ENCODE measurements around the gene SEMA3F. TPM values are rescaled to one million over a fixed set of nuclear protein-coding genes. Genes with fewer than 3 reads are reported as not detected.

SEMA3F gene
- total RNA-seq, 2 donors from 2014 or later, result 6.3 to 18.7 TPM

- no peak for TF ChIP-seq CTCF (IDR thresholded peaks at IDR 0.05)
- H3K9me3 ChIP-seq, result no peaks in the 10 kb centered on the region
- H3K4me3 ChIP-seq, result no peak overlapping the region
- H3K27me3 ChIP-seq, result peaks cover 11 to 16% of the 10 kb centered on the region in 2 donors
- H3K4me1 ChIP-seq, result peaks cover 0 to 25% of the 10 kb centered on the region in 2 donors
- DNase-seq (ENCODE audit: low spot score), result no peak
- H3K27ac ChIP-seq, result no peak overlapping the region
- H3K36me3 ChIP-seq, result no peaks in the 10 kb centered on the region
These were observed 37.0 kb downstream of the SEMA3F start for GRCh38 chr3:50192124-50192523.

GRCh38 chr3:50192689-50193141 lies 37.6 kb downstream of the SEMA3F start:
- H3K27me3 ChIP-seq, result peaks cover 11 to 16% of the 10 kb centered on the region in 2 donors
- TF ChIP-seq CTCF (IDR thresholded peaks at IDR 0.05), result peak; percentile 90 to 93

GRCh38 chr3:50193286-50193685 lies 38.2 kb downstream of the SEMA3F start:
- Histone ChIP-seq H3K27ac (no peak overlapping the region), H3K36me3 (no peaks in the 10 kb centered on the region), H3K27me3 (peaks cover 11 to 16% of the 10 kb centered on the region in 2 donors), H3K4me3 (no peak overlapping the region), H3K4me1 (peaks cover 0 to 25% of the 10 kb centered on the region in 2 donors), H3K9me3 (no peaks in the 10 kb centered on the region)
- no peak for DNase-seq (ENCODE audit: low spot score)
- TF ChIP-seq CTCF (IDR thresholded peaks at IDR 0.05), result no peak

More at GRCh38 chr3:50192689-50193141, 37.6 kb downstream of the SEMA3F start:
- DNase-seq (ENCODE audit: low spot score), result peak; percentile 74
- Histone ChIP-seq H3K36me3 (no peaks in the 10 kb centered on the region), H3K4me1 (peaks cover 0 to 25% of the 10 kb centered on the region in 2 donors), H3K4me3 (no peak overlapping the region), H3K27ac (no peak overlapping the region), H3K9me3 (no peaks in the 10 kb centered on the region)

- Histone ChIP-seq H3K27ac (no peak overlapping the region), H3K9me3 (no peaks in the 10 kb centered on the region), H3K4me1 (peaks cover 0 to 25% of the 10 kb centered on the region in 2 donors), H3K36me3 (no peaks in the 10 kb centered on the region), H3K4me3 (peak overlapping the region in 1 of 2 donors; percentile 1), H3K27me3 (peaks cover 11 to 16% of the 10 kb centered on the region in 2 donors)
- TF ChIP-seq CTCF (IDR thresholded peaks at IDR 0.05), result no peak
- no peak for DNase-seq (ENCODE audit: low spot score)
These were observed 38.6 kb downstream of the SEMA3F start for GRCh38 chr3:50193746-50194127.

- Histone ChIP-seq H3K4me1 (peaks cover 0 to 25% of the 10 kb centered on the region in 2 donors), H3K9me3 (no peaks in the 10 kb centered on the region), H3K27me3 (peaks cover 11 to 16% of the 10 kb centered on the region in 2 donors), H3K4me3 (peak overlapping the region in 1 of 2 donors; percentile 1), H3K36me3 (no peaks in the 10 kb centered on the region), H3K27ac (no peak overlapping the region)
- peak; percentile 67 for DNase-seq (ENCODE audit: low spot score)
- peak; percentile 68 to 86 for TF ChIP-seq CTCF (IDR thresholded peaks at IDR 0.05)
These were observed 39.2 kb downstream of the SEMA3F start for GRCh38 chr3:50194128-50194902.

Data from right atrium auricular region (tissue), 2 donors.